H9 (cell line): ENCODE data around the gene TEKT3. TPM values are rescaled to one million over a fixed set of nuclear protein-coding genes. Genes with fewer than 3 reads are reported as not detected.

ENCODE experiments used
- DNase-seq: peaks from one replicate; pipeline ENCODE4 v3.0.0-alpha.2; 2017
- H2AFZ ChIP-seq: one replicate; pipeline ENCODE4 v1.6.1; 2013; ENCODE audit warnings: mild to moderate bottlenecking, low read length, control low read depth, moderate library complexity
- H2AK5ac ChIP-seq: 2 replicates; pipeline ENCODE4 v1.6.1; 2013; ENCODE audit warnings: low read length, control low read depth, mixed read lengths; ENCODE audit not compliant: insufficient read length
- H2BK120ac ChIP-seq: one replicate; pipeline ENCODE4 v1.6.1; 2013; ENCODE audit warnings: low read depth, mild to moderate bottlenecking, low read length, control low read depth, inconsistent platforms; ENCODE audit not compliant: poor library complexity, severe bottlenecking
- H2BK12ac ChIP-seq: 2 replicates; pipeline ENCODE4 v1.6.1; 2013; ENCODE audit warnings: low read length, control low read depth, mixed read lengths, low read depth; ENCODE audit not compliant: insufficient read length
- H2BK15ac ChIP-seq: 2 replicates; pipeline ENCODE4 v1.6.1; 2013; ENCODE audit warnings: low read depth, low read length, control low read depth
- H2BK20ac ChIP-seq: one replicate; pipeline ENCODE4 v1.6.1; 2013; ENCODE audit warnings: low read depth, mild to moderate bottlenecking, low read length, control low read depth, inconsistent platforms; ENCODE audit not compliant: poor library complexity, severe bottlenecking
- H2BK5ac ChIP-seq: 2 replicates; pipeline ENCODE4 v1.6.1; 2013; ENCODE audit warnings: low read length, control low read depth, mixed read lengths; ENCODE audit not compliant: insufficient read length
- H3K14ac ChIP-seq: 2 replicates; pipeline ENCODE4 v1.6.1; 2013; ENCODE audit warnings: low read length, control low read depth; ENCODE audit not compliant: insufficient read depth
- H3K18ac ChIP-seq: 2 replicates; pipeline ENCODE4 v1.6.1; 2013; ENCODE audit warnings: low read depth, mild to moderate bottlenecking, mixed read lengths, low read length, control low read depth; ENCODE audit not compliant: insufficient read length
- H3K23ac ChIP-seq: 2 replicates; pipeline ENCODE4 v1.6.1; 2013; ENCODE audit warnings: low read length, control low read depth, mixed read lengths, low read depth; ENCODE audit not compliant: insufficient read length
- H3K23me2 ChIP-seq: 2 replicates; pipeline ENCODE4 v1.6.1; 2013; ENCODE audit warnings: low read depth, mild to moderate bottlenecking, mixed read lengths, low read length, control low read depth; ENCODE audit not compliant: insufficient read length, poor library complexity, severe bottlenecking
- H3K27ac ChIP-seq: 2 replicates; pipeline ENCODE4 v1.5.1; 2013; ENCODE audit warnings: low read length, control low read depth, mixed read lengths, low read depth; ENCODE audit not compliant: insufficient read length
- H3K27me3 ChIP-seq: 2 replicates; pipeline ENCODE4 v1.6.1; 2013; ENCODE audit warnings: low read length, control low read depth, inconsistent platforms; ENCODE audit not compliant: insufficient read depth
- H3K4ac ChIP-seq: 2 replicates; pipeline ENCODE4 v1.6.1; 2013; ENCODE audit warnings: low read depth, mild to moderate bottlenecking, control low read depth, inconsistent platforms, low read length, moderate library complexity
- H3K4me1 ChIP-seq: 2 replicates; pipeline ENCODE4 v1.6.1; 2013; ENCODE audit warnings: low read length, control low read depth, inconsistent platforms; ENCODE audit not compliant: insufficient read depth
- H3K4me2 ChIP-seq: 2 replicates; pipeline ENCODE4 v1.6.1; 2013; ENCODE audit warnings: low read length, control low read depth, mixed read lengths; ENCODE audit not compliant: insufficient read length, insufficient read depth
- H3K56ac ChIP-seq: 2 replicates; pipeline ENCODE4 v1.6.1; 2013; ENCODE audit warnings: low read depth, mild to moderate bottlenecking, mixed read lengths, low read length, control low read depth; ENCODE audit not compliant: insufficient read length
- H3K79me1 ChIP-seq: 2 replicates; pipeline ENCODE4 v1.6.1; 2013; ENCODE audit warnings: low read depth, mild to moderate bottlenecking, moderate library complexity, low read length, control low read depth, inconsistent platforms; ENCODE audit not compliant: insufficient read depth, poor library complexity, severe bottlenecking
- H3K79me2 ChIP-seq: 2 replicates; pipeline ENCODE4 v1.6.1; 2013; ENCODE audit warnings: low read length, control low read depth, inconsistent platforms; ENCODE audit not compliant: insufficient read depth
- H3K9ac ChIP-seq: 2 replicates; pipeline ENCODE4 v1.6.1; 2013; ENCODE audit warnings: low read length, control low read depth, mixed read lengths; ENCODE audit not compliant: insufficient read length; ENCODE audit errors: extremely low read depth
- H3K9me3 ChIP-seq: one replicate; pipeline ENCODE4 v1.6.1; 2013; ENCODE audit warnings: low read depth, low read length, inconsistent platforms; ENCODE audit not compliant: control insufficient read depth
- H3T11ph ChIP-seq: one replicate; pipeline ENCODE4 v1.6.1; 2013; ENCODE audit warnings: mild to moderate bottlenecking, low read length, control low read depth, inconsistent platforms
- H4K20me1 ChIP-seq: one replicate; pipeline ENCODE4 v1.6.1; 2013; ENCODE audit not compliant: control insufficient read depth, insufficient read length, insufficient read depth
- H4K5ac ChIP-seq: 2 replicates; pipeline ENCODE4 v1.6.1; 2013; ENCODE audit warnings: low read depth, mild to moderate bottlenecking, mixed read lengths, low read length, control low read depth; ENCODE audit not compliant: insufficient read length
- H4K8ac ChIP-seq: replicated peaks from 2 replicates; pipeline ENCODE4 v1.6.1; 2013; ENCODE audit warnings: low read length, control low read depth, mixed read lengths, low read depth; ENCODE audit not compliant: insufficient read length
- H4K91ac ChIP-seq: 2 replicates; pipeline ENCODE4 v1.6.1; 2013; ENCODE audit warnings: low read depth, mild to moderate bottlenecking, moderate library complexity, mixed read lengths, low read length, control low read depth; ENCODE audit not compliant: insufficient read length
- H3K27ac Mint-ChIP-seq, 3 experiments: 2 replicates in 2 of 3; 3 replicates in 1 of 3; pipeline ENCODE4 v1.8.0; 2020 to 2021; ENCODE audit warnings: mixed read lengths in 3 of 3, mild to moderate bottlenecking in 1 of 3, moderate library complexity in 1 of 3
- H3K27me3 Mint-ChIP-seq: 2 replicates; pipeline ENCODE4 v1.8.0; 2021; ENCODE audit warnings: low read depth, mild to moderate bottlenecking, moderate library complexity, mixed read lengths
- H3K36me3 Mint-ChIP-seq, 3 experiments: 2 replicates in 2 of 3; 3 replicates in 1 of 3; pipeline ENCODE4 v1.8.0; 2020 to 2021; ENCODE audit warnings: low read depth in 3 of 3, mixed read lengths in 3 of 3; ENCODE audit not compliant: insufficient read depth in 1 of 3
- H3K4me1 Mint-ChIP-seq, 2 experiments: 2 replicates each; pipeline ENCODE4 v1.8.0; 2020; ENCODE audit warnings: mixed read lengths in 2 of 2
- H3K4me3 Mint-ChIP-seq, 2 experiments: 2 replicates in 1 of 2; 3 replicates in 1 of 2; pipeline ENCODE4 v1.8.0; 2020 to 2021; ENCODE audit warnings: mild to moderate bottlenecking in 2 of 2, mixed read lengths in 2 of 2, moderate library complexity in 1 of 2
- H3K9me3 Mint-ChIP-seq, 2 experiments: 2 replicates in 1 of 2; 3 replicates in 1 of 2; pipeline ENCODE4 v1.8.0; 2020; ENCODE audit warnings: mild to moderate bottlenecking in 2 of 2, mixed read lengths in 2 of 2, moderate library complexity in 1 of 2
- WGBS: extraction: QIAGEN DNeasy Blood & Tissue Kit; methylation state at CpG from one replicate; pipeline ENCODE4 v1.1.7; 2013; ENCODE audit warnings: missing lambda C conversion rate, low lambda C conversion rate, mixed read lengths; ENCODE audit not compliant: insufficient read length; ENCODE audit errors: extremely low coverage; 5-methylcytosine and 5-hydroxymethylcytosine counted together
- total RNA-seq: library from RNA; stranded (reverse); gene quantifications from 2 replicates; pipeline ENCODE4 v1.2.1, GENCODE V29; 2021
- TF ChIP-seq, protein P1 (sequence below): fragments of 200-600 bp; sonication (generic); conservative IDR thresholded peaks from 3 replicates; pipeline ENCODE4 v1.8.0; 2021; ENCODE audit warnings: antibody characterized with exemption, mild to moderate bottlenecking

Gene TEKT3
- total RNA-seq, 1 experiment from 2014 or later = 0.42 TPM

DNA sequence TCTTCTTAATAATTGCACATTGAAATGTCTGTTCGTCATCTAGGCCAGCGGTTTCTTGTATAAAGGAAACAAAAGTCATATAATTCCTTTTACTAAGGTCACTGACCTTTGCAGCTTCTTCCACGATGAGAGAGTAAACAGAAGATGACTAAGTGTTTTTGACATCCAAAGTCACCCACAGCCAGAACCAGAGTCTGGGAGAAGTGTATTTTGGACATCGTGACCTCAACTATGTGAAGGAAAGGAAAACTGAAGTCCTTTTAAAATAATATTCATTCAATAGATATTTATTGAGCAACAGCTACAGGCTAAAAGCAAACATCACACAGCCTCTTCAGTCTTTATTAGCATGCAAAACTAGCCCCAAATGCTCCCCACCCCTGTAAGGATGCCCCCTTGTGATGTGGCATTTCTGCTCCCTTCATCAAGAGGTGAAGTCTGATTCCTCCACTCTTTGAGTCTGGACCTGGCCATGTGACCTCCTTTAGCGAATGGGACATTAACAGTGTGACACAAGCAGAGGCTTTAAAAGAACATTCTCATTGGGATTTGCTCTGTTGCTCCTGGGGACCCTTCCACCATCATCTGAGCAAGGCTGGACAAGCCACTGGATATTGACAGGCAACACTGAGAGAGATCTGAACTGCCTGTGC is 68.1 kb downstream of the TEKT3 start:
- Histone ChIP-seq H3K79me2 (no peaks in the 10 kb centered on the region), H2BK15ac (no peak overlapping the region), H4K20me1 (no peaks in the 10 kb centered on the region), H3K23me2 (no peaks in the 10 kb centered on the region), H4K5ac (no peak overlapping the region), H2AFZ (no peak overlapping the region), H2AK5ac (no peak overlapping the region), H3K27ac (no peak overlapping the region), H2BK5ac (no peak overlapping the region), H3K4me2 (no peak overlapping the region), H3T11ph (no peak overlapping the region), H3K4me1 (no peaks in the 10 kb centered on the region; the same call in 1 of the 2 replicates), H2BK20ac (no peak overlapping the region), H2BK12ac (no peak overlapping the region), H3K14ac (no peak overlapping the region), H4K8ac (no peak overlapping the region), H3K4ac (no peak overlapping the region), H3K9ac (no peak overlapping the region), H3K27me3 (no peaks in the 10 kb centered on the region; the same call in 1 of the 2 replicates), H3K9me3 (no peaks in the 10 kb centered on the region), H4K91ac (no peak overlapping the region), H3K23ac (no peak overlapping the region), H3K56ac (no peak overlapping the region), H3K18ac (no peak overlapping the region), H3K79me1 (no peaks in the 10 kb centered on the region), H2BK120ac (no peak overlapping the region)
- DNase-seq = no peak
- H3K36me3 Mint-ChIP-seq = no peaks in the 10 kb centered on the region; a peak in 2 of 7 replicates
- H3K4me3 Mint-ChIP-seq = no peak overlapping the region
- TF ChIP-seq, protein P1, sequence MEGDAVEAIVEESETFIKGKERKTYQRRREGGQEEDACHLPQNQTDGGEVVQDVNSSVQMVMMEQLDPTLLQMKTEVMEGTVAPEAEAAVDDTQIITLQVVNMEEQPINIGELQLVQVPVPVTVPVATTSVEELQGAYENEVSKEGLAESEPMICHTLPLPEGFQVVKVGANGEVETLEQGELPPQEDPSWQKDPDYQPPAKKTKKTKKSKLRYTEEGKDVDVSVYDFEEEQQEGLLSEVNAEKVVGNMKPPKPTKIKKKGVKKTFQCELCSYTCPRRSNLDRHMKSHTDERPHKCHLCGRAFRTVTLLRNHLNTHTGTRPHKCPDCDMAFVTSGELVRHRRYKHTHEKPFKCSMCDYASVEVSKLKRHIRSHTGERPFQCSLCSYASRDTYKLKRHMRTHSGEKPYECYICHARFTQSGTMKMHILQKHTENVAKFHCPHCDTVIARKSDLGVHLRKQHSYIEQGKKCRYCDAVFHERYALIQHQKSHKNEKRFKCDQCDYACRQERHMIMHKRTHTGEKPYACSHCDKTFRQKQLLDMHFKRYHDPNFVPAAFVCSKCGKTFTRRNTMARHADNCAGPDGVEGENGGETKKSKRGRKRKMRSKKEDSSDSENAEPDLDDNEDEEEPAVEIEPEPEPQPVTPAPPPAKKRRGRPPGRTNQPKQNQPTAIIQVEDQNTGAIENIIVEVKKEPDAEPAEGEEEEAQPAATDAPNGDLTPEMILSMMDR = no peak
- H3K9me3 Mint-ChIP-seq = peaks cover 11 to 14% of the 10 kb centered on the region in 2 experiments
- no CpG with 5 or more reads among the region's 5 CpGs for WGBS
- H3K27me3 Mint-ChIP-seq = peaks cover 18% of the 10 kb centered on the region
- no peak overlapping the region for H3K27ac Mint-ChIP-seq
- peaks cover 2 to 5% of the 10 kb centered on the region in 2 experiments for H3K4me1 Mint-ChIP-seq
